ENCODE measurements around the gene INO80D.

DNA sequence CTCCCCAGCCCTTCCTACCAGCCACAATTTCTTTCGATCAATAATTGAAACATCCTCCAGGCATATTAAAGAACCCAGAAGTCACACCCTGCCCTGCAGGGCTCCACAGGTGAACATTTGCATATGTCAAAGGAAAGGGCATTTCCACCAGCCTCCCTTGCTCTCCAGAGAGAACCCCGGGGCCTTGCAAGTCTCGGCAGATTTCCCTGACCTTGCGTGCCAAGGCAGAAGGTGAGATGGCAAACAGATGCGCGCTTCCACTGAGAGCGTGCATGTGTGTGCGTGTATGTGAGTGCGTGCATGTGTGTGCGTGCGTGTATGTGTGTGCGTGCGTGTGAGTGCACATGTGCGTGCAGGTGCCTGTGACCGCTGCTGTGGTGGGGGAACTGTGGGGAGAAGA, 120.3 kb downstream of the INO80D start:
- TF ChIP-seq CTCF (IDR thresholded peaks at IDR 0.05) (no peak), POLR2A (IDR thresholded peaks at IDR 0.05) (no peak)

Data from Peyer's patch (tissue), 4 donors.